HEK293T (cell line): ENCODE measurements around the gene OPCML.

Experiments used
- ARNT ChIP-seq: fragments of 450-650 bp; IDR thresholded peaks from 2 replicates; pipeline ENCODE4 v1.6.1; 2017; ENCODE audit warnings: mild to moderate bottlenecking
- CTBP1 ChIP-seq: fragments of 450-650 bp; IDR thresholded peaks from 2 replicates; pipeline ENCODE4 v1.6.1; 2016; ENCODE audit warnings: borderline replicate concordance
- FOXA1 ChIP-seq: fragments of 450-650 bp; IDR thresholded peaks from 2 replicates; pipeline ENCODE4 v1.6.1; 2016; ENCODE audit warnings: mild to moderate bottlenecking
- FOXM1 ChIP-seq: fragments of 450-650 bp; IDR thresholded peaks from 2 replicates; pipeline ENCODE4 v1.6.1; 2017; ENCODE audit warnings: mild to moderate bottlenecking, borderline replicate concordance
- HDGF ChIP-seq: fragments of 450-650 bp; IDR thresholded peaks from 2 replicates; pipeline ENCODE4 v1.6.1; 2017; ENCODE audit warnings: antibody characterized with exemption, borderline replicate concordance
- L3MBTL2 ChIP-seq: fragments of 450-650 bp; conservative IDR thresholded peaks from 2 replicates; pipeline ENCODE4 v1.6.1; 2016; ENCODE audit warnings: mild to moderate bottlenecking
- SP1 ChIP-seq: fragments of 450-650 bp; IDR thresholded peaks from 2 replicates; pipeline ENCODE4 v1.6.1; 2017
- SUZ12 ChIP-seq: fragments of 450-650 bp; IDR thresholded peaks from 2 replicates; pipeline ENCODE4 v1.6.1; 2016; ENCODE audit warnings: mild to moderate bottlenecking

DNA sequence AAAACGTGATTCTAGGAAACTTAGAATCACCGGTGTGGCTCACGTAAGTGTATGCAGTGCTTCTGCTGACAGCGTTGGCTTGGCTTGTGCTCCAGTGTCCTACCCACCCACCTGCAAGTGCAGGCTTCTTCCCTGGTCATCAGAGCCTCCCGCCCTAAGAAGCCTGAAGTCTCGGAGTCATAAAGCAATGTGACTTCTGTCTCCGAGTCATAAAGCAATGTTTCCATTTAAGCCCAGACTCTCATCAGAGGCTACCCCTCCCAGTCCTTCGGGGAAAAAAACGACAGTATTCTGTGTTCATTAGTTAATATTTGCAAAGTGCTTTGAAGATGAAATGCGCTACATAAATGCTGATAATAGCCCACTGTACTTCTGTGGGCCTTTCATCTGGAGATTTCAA lies 293.8 kb downstream of the OPCML start:
- TF ChIP-seq CTBP1 (no peak), SUZ12 (no peak), ARNT (no peak), SP1 (no peak), L3MBTL2 (no peak), FOXA1 (no peak), FOXM1 (no peak), HDGF (no peak)
